ENCODE results near the gene CDK5RAP1.
"Not testable (repeated sequence)": the region's sequence is repeated elsewhere in the genome, so short reads cannot be mapped to it uniquely, and the experiment has no call there.

The CDK5RAP1 gene

DNA sequence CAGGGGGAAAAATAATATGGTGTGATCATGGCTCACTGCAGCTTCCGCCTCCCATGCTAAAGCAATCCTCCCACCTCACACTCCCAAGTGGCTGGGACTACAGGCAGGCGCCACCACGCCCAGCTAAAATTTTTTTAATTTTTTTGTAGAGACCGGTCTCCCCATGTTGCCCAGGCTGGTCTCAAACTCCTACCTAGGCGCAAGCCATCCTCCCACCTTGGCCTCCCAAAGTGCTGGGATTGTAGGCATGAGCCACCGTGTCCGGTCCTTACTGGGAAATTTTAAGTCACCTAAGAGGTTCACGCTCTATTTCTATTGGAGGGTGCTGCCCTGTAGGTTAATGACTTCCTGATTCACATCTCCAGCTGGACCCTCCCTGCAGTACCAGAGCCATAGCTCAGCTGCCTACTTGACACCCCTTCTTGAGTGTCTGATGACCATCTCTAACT is 626 bp upstream of the CDK5RAP1 start:
- Histone ChIP-seq H3K27ac (ENCODE audit: low read length) (no peak overlapping the region), H3K4me3 (ENCODE audit: low read length in 2 of 2) (peak overlapping the region; percentile 96 to 99), H3K36me3 (ENCODE audit: control insufficient read depth in 2 of 2, insufficient read depth in 2 of 2, low read length in 2 of 2) (peaks cover 0 to 3% of the 10 kb centered on the region in 2 donors), H3K9ac (ENCODE audit: low read length in 2 of 2) (peak overlapping the region; percentile 76 to 89), H3K9me3 (ENCODE audit: control insufficient read depth in 2 of 2, low read length in 2 of 2) (no peaks in the 10 kb centered on the region), H3K4me1 (ENCODE audit: control insufficient read depth, insufficient read depth, low read length) (peaks cover 26% of the 10 kb centered on the region), H3K27me3 (ENCODE audit: control insufficient read depth in 1 of 2, insufficient read depth in 2 of 2, low read length in 2 of 2) (no peaks in the 10 kb centered on the region)

DNA sequence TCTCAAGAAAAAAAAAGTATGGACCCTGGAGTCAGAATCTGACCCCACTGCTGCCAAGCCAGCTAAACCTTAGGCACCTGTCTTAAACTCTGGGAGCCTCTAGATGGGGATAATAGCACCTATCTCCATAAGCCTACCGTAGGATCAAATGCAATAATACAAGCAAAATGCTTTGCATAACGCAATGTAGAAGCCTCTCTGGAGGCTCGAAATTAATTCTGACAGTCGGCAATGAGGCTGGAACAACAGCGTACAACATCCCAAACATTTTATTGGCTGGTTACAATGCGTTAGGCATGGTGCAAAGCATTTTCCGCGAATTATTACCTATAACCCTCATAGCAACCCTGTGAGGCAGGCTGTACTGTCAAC is 521 bp downstream of the CDK5RAP1 start:
- peak overlapping the region; percentile 96 to 99 for H3K4me3 ChIP-seq (ENCODE audit: low read length in 2 of 2)
- peaks cover 3 to 7% of the 10 kb centered on the region in 2 donors for H3K36me3 ChIP-seq (ENCODE audit: control insufficient read depth in 2 of 2, insufficient read depth in 2 of 2, low read length in 2 of 2)
- H3K27ac ChIP-seq (ENCODE audit: low read length), result no peak overlapping the region
- H3K4me1 ChIP-seq (ENCODE audit: control insufficient read depth, insufficient read depth, low read length), result peaks cover 26% of the 10 kb centered on the region
- H3K27me3 ChIP-seq (ENCODE audit: control insufficient read depth in 1 of 2, insufficient read depth in 2 of 2, low read length in 2 of 2), result no peaks in the 10 kb centered on the region
- H3K9me3 ChIP-seq (ENCODE audit: control insufficient read depth in 2 of 2, low read length in 2 of 2), result no peaks in the 10 kb centered on the region
- peak overlapping the region; percentile 89 to 96 for H3K9ac ChIP-seq (ENCODE audit: low read length in 2 of 2)

DNA sequence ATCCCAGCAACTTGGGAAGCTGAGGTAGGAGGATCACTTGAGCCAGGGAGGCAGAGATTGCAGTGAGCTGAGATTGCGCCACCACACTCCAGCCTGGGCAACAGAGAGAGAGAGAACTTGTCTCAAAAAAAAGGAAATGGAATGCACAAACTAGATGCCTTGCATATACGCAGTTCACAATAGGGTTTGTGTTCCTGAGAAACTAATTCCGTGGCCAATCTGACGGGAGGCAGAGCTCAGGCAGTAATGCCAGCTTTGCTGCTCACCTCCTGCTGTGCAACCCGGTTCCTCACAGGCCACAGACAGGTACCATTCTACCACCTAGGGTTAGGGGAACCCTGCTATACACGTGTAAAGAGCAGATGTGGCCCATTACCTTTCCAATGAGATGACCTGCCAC is 1.4 kb downstream of the CDK5RAP1 start:
- H3K9ac ChIP-seq (ENCODE audit: low read length in 2 of 2), result peak overlapping the region; percentile 89 to 96
- no peaks in the 10 kb centered on the region for H3K9me3 ChIP-seq (ENCODE audit: control insufficient read depth in 2 of 2, low read length in 2 of 2)
- no peak overlapping the region for H3K27ac ChIP-seq (ENCODE audit: low read length)
- H3K36me3 ChIP-seq (ENCODE audit: control insufficient read depth in 2 of 2, insufficient read depth in 2 of 2, low read length in 2 of 2), result peaks cover 4 to 10% of the 10 kb centered on the region in 2 donors
- peak overlapping the region; percentile 96 to 99 for H3K4me3 ChIP-seq (ENCODE audit: low read length in 2 of 2)
- H3K4me1 ChIP-seq (ENCODE audit: control insufficient read depth, insufficient read depth, low read length), result peaks cover 26% of the 10 kb centered on the region
- no peaks in the 10 kb centered on the region for H3K27me3 ChIP-seq (ENCODE audit: control insufficient read depth in 1 of 2, insufficient read depth in 2 of 2, low read length in 2 of 2)

DNA sequence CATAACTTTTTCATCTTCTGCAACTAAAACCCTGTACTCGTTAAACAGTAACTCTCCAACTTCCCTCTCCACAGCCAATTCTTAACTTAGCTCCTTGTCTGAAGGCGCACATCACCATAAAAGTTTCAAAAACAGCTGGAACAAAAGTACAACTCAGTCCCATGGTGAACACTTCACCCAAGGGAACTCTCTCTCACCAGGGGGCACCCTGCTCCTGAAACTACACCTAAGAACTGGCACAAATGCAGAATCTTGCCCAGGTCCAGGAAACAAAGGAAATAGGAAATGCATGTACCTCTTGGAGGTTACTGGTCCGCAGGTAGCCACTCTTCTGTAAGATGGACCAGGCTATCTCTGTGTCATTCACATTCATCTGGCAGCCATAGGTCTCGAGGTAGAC is 6.6 kb downstream of the CDK5RAP1 start:
- Histone ChIP-seq H3K9ac (ENCODE audit: low read length in 2 of 2) (no peak overlapping the region), H3K36me3 (ENCODE audit: control insufficient read depth in 2 of 2, insufficient read depth in 2 of 2, low read length in 2 of 2) (peaks cover 14 to 30% of the 10 kb centered on the region in 2 donors), H3K27ac (ENCODE audit: low read length) (no peak overlapping the region), H3K4me1 (ENCODE audit: control insufficient read depth, insufficient read depth, low read length) (peaks cover 3% of the 10 kb centered on the region), H3K4me3 (ENCODE audit: low read length in 2 of 2) (no peak overlapping the region), H3K9me3 (ENCODE audit: control insufficient read depth in 2 of 2, low read length in 2 of 2) (no peaks in the 10 kb centered on the region), H3K27me3 (ENCODE audit: control insufficient read depth in 1 of 2, insufficient read depth in 2 of 2, low read length in 2 of 2) (no peaks in the 10 kb centered on the region)

DNA sequence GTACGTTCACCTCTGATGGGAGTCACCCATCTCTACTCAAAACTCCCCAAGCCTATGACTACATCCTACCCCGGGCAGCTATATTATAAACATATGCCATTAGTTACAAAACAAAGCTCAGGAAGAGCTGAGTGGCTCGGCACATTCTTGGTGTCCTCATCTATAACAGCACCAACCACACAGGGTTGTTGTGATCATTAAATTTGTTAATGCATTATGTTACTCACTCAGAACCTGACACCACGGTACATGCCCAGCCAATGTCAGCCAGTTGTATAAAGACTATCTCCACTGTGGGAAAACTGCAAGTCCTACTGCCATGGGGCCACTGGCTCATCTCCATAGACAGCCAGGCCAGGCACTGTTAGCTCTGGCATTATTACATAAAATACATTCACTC is 7.7 kb downstream of the CDK5RAP1 start:
- Histone ChIP-seq H3K36me3 (ENCODE audit: control insufficient read depth in 2 of 2, insufficient read depth in 2 of 2, low read length in 2 of 2) (peaks cover 14 to 30% of the 10 kb centered on the region in 2 donors), H3K4me3 (ENCODE audit: low read length in 2 of 2) (no peak overlapping the region), H3K9me3 (ENCODE audit: control insufficient read depth in 2 of 2, low read length in 2 of 2) (no peaks in the 10 kb centered on the region), H3K4me1 (ENCODE audit: control insufficient read depth, insufficient read depth, low read length) (no peaks in the 10 kb centered on the region), H3K9ac (ENCODE audit: low read length in 2 of 2) (no peak overlapping the region), H3K27ac (ENCODE audit: low read length) (no peak overlapping the region), H3K27me3 (ENCODE audit: control insufficient read depth in 1 of 2, insufficient read depth in 2 of 2, low read length in 2 of 2) (no peaks in the 10 kb centered on the region)

DNA sequence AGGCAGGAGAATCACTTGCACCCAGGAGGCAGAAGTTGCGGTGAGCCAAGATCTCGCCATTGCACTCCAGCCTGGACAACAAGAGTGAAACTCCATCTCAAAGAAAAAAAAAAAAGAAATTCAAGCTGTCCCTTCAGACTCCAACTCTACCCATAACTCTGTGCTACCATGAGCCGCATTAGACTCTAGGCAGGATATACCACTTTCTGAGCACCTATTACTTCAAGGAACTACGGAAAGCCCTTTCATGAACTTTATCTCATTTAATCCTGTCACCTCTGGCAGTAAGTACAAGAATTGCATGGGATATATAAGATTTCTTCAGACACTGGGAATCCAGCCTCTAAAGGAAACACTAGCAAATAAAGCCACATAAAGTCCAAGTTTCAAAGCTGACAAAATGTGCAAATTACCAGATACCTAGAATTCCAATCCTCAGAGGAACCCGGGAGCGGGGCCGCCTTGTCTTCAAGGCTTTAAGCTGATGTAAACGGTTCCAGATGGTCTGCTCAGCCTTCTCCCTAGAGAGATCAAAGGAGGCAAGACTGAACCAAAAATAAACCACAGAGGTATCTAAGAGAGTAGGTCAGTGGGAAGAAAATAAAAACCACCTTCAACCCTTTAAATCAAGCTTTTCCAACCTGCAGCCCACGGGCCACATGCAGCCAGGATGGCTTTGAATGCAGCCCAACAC is 9.4 kb downstream of the CDK5RAP1 start:
- Histone ChIP-seq H3K36me3 (ENCODE audit: control insufficient read depth in 2 of 2, insufficient read depth in 2 of 2, low read length in 2 of 2) (peaks cover 15 to 35% of the 10 kb centered on the region in 2 donors), H3K4me3 (ENCODE audit: low read length in 2 of 2) (no peak overlapping the region), H3K27ac (ENCODE audit: low read length) (no peak overlapping the region), H3K4me1 (ENCODE audit: control insufficient read depth, insufficient read depth, low read length) (no peaks in the 10 kb centered on the region), H3K9me3 (ENCODE audit: control insufficient read depth in 2 of 2, low read length in 2 of 2) (no peaks in the 10 kb centered on the region), H3K27me3 (ENCODE audit: control insufficient read depth in 1 of 2, insufficient read depth in 2 of 2, low read length in 2 of 2) (no peaks in the 10 kb centered on the region), H3K9ac (ENCODE audit: low read length in 2 of 2) (no peak overlapping the region)

DNA sequence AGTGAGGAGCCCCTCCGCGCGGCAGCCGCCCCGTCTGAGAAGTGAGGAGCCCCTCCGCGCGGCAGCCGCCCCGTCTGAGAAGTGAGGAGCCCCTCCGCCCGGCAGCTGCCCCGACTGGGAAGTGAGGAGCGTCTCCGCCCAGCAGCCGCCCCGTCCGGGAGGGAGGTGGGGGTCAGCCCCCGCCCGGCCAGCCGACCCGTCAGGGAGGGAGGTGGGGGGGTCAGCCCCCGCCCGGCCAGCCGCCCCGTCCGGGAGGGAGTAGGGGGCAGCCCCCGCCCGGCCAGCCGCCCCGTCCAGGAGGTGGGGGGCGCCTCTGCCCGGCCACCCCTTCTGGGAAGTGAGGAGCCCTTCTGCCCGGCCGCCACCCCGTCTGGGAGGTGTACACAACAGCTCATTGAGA is 12.0 kb downstream of the CDK5RAP1 start:
- H3K4me3 ChIP-seq (ENCODE audit: low read length in 2 of 2); H3K9ac ChIP-seq (ENCODE audit: low read length in 2 of 2); H3K4me1 ChIP-seq (ENCODE audit: control insufficient read depth, insufficient read depth, low read length); H3K27ac ChIP-seq (ENCODE audit: low read length); H3K9me3 ChIP-seq (ENCODE audit: control insufficient read depth in 2 of 2, low read length in 2 of 2); H3K27me3 ChIP-seq (ENCODE audit: control insufficient read depth in 1 of 2, insufficient read depth in 2 of 2, low read length in 2 of 2): not testable (repeated sequence)
- peaks cover 28 to 38% of the 10 kb centered on the region in 2 donors for H3K36me3 ChIP-seq (ENCODE audit: control insufficient read depth in 2 of 2, insufficient read depth in 2 of 2, low read length in 2 of 2)

DNA sequence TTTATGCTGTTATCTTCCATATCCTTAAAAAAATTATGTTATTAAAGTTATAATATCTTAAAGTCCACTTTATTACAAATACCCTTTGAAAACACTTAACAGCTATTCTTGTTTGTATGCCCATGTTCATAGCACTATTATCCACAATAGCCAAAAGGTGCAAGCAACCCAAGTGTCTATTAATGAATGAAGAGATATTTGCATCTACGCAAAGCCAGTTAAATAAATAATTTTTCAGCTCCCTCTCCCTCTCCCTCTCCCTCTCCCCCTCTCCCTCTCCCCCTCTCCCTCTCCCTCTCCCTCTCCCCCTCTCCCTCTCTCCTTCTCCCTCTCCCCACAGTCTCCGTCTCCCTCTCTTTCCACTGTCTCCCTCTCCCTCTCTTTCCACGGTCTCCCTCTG is 13.1 kb downstream of the CDK5RAP1 start:
- Histone ChIP-seq H3K4me1 (ENCODE audit: control insufficient read depth, insufficient read depth, low read length) (no peaks in the 10 kb centered on the region), H3K9ac (ENCODE audit: low read length in 2 of 2) (no peak overlapping the region), H3K36me3 (ENCODE audit: control insufficient read depth in 2 of 2, insufficient read depth in 2 of 2, low read length in 2 of 2) (peaks cover 22 to 35% of the 10 kb centered on the region in 2 donors), H3K9me3 (ENCODE audit: control insufficient read depth in 2 of 2, low read length in 2 of 2) (no peaks in the 10 kb centered on the region), H3K4me3 (ENCODE audit: low read length in 2 of 2) (no peak overlapping the region), H3K27me3 (ENCODE audit: control insufficient read depth in 1 of 2, insufficient read depth in 2 of 2, low read length in 2 of 2) (no peaks in the 10 kb centered on the region), H3K27ac (ENCODE audit: low read length) (no peak overlapping the region)

DNA sequence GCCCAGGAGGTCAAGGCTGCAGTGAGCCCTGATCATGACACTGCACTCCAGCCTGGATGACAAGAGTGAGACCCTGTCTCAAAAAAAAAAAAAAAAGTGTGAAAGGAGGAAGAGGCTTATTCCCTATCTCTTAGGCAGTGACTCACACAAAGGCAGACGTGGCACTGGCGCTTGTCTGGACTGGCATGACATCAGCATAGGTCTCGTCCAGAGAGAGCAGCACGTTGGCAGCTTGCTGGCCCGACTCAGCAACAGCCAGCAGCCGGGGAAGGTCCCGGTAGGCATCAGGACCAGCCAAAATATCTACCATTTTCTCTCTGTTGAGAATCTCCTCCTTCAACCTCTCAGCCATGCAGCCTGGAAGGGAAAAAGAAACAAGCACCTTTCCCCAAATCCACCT is 14.1 kb downstream of the CDK5RAP1 start:
- no peaks in the 10 kb centered on the region for H3K9me3 ChIP-seq (ENCODE audit: control insufficient read depth in 2 of 2, low read length in 2 of 2)
- H3K27me3 ChIP-seq (ENCODE audit: control insufficient read depth in 1 of 2, insufficient read depth in 2 of 2, low read length in 2 of 2), result no peaks in the 10 kb centered on the region
- no peak overlapping the region for H3K4me3 ChIP-seq (ENCODE audit: low read length in 2 of 2)
- no peaks in the 10 kb centered on the region for H3K4me1 ChIP-seq (ENCODE audit: control insufficient read depth, insufficient read depth, low read length)
- H3K36me3 ChIP-seq (ENCODE audit: control insufficient read depth in 2 of 2, insufficient read depth in 2 of 2, low read length in 2 of 2), result peaks cover 20 to 33% of the 10 kb centered on the region in 2 donors
- no peak overlapping the region for H3K27ac ChIP-seq (ENCODE audit: low read length)
- no peak overlapping the region for H3K9ac ChIP-seq (ENCODE audit: low read length in 2 of 2)

DNA sequence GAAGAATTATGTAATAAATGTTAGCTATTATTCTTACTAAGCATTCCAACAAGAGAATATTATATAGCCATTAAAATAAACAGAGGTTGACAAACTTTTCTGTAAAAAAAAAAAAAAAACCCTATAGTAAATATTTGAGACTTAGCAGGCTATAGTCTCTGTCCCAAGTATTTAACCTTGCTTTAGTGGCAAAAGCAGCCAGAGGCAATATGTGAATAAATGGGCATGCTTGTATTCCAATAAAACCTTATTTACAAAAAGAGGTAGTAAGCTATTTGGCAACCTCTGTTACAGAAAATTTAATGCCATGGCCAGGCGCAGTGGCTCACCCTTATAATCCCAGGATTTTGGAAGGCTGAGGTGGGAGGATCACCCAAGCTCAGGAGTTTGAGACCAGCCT is 14.6 kb downstream of the CDK5RAP1 start:
- no peak overlapping the region for H3K27ac ChIP-seq (ENCODE audit: low read length)
- H3K27me3 ChIP-seq (ENCODE audit: control insufficient read depth in 1 of 2, insufficient read depth in 2 of 2, low read length in 2 of 2), result no peaks in the 10 kb centered on the region
- H3K4me3 ChIP-seq (ENCODE audit: low read length in 2 of 2), result no peak overlapping the region
- H3K9me3 ChIP-seq (ENCODE audit: control insufficient read depth in 2 of 2, low read length in 2 of 2), result no peaks in the 10 kb centered on the region
- no peak overlapping the region for H3K9ac ChIP-seq (ENCODE audit: low read length in 2 of 2)
- peaks cover 23 to 36% of the 10 kb centered on the region in 2 donors for H3K36me3 ChIP-seq (ENCODE audit: control insufficient read depth in 2 of 2, insufficient read depth in 2 of 2, low read length in 2 of 2)
- H3K4me1 ChIP-seq (ENCODE audit: control insufficient read depth, insufficient read depth, low read length), result no peaks in the 10 kb centered on the region

DNA sequence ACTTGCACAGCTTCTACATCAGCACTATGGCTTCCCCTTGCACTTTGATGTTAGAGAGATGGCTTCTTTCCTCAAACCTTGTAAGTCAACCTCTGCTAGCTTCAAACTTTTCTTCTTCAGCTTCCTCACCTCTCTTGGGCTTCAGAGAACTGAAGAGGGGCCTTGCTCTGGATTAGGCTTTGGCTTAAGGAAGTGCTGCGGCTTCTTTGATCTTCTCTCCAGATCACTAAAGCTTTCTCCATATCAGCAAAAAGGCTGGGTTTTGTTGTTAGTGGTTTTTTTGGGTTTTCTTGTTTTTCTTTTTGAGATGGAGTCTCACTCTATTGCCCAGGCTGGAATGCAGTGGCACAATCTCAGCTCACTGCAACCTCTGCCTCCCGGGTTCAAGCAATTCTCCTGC is 24.0 kb downstream of the CDK5RAP1 start:
- H3K27me3 ChIP-seq (ENCODE audit: control insufficient read depth in 1 of 2, insufficient read depth in 2 of 2, low read length in 2 of 2), result no peaks in the 10 kb centered on the region
- H3K36me3 ChIP-seq (ENCODE audit: control insufficient read depth in 2 of 2, insufficient read depth in 2 of 2, low read length in 2 of 2), result peaks cover 25 to 36% of the 10 kb centered on the region in 2 donors
- H3K27ac ChIP-seq (ENCODE audit: low read length), result no peak overlapping the region
- no peak overlapping the region for H3K4me3 ChIP-seq (ENCODE audit: low read length in 2 of 2)
- H3K9ac ChIP-seq (ENCODE audit: low read length in 2 of 2), result no peak overlapping the region
- H3K4me1 ChIP-seq (ENCODE audit: control insufficient read depth, insufficient read depth, low read length), result peaks cover 4% of the 10 kb centered on the region
- H3K9me3 ChIP-seq (ENCODE audit: control insufficient read depth in 2 of 2, low read length in 2 of 2), result no peaks in the 10 kb centered on the region

Data from stomach smooth muscle (tissue), 2 donors.